ENCODE measurements around the gene CADM1. TPM values are rescaled to one million over a fixed set of nuclear protein-coding genes. Genes with fewer than 3 reads are reported as not detected.

Gene CADM1
- total and polyA plus RNA-seq, 7 donors: 0.69 to 25.2 (median 15.6) TPM

- Histone ChIP-seq H3K4me3 (no peak overlapping the region), H3K27ac (no peak overlapping the region), H3K4me1 (peaks cover 0 to 14% (median 6%) of the 10 kb centered on the region in 4 donors), H3K27me3 (no peaks in the 10 kb centered on the region), H3K9me3 (no peaks in the 10 kb centered on the region), H3K36me3 (no peaks in the 10 kb centered on the region)
- TF ChIP-seq EP300 (IDR thresholded peaks at IDR 0.05) (no peak), POLR2AphosphoS5 (IDR thresholded peaks at IDR 0.05) (no peak), POLR2A (IDR thresholded peaks at IDR 0.05) (no peak), CTCF (IDR thresholded peaks at IDR 0.05) (no peak)
- no peak for DNase-seq
- intact Hi-C loops (cut with DNase I): no loop called here
- WGBS, 2 donors: 72 to 75% methylated on average over 3 of the region's 3 CpGs
These were observed 64.8 kb downstream of the CADM1 start for GRCh38 chr11:115439385-115439784.

GRCh38 chr11:115437902-115438575 is 66.2 kb downstream of the CADM1 start:
- Histone ChIP-seq H3K27me3 (no peaks in the 10 kb centered on the region), H3K4me3 (no peak overlapping the region), H3K9me3 (no peaks in the 10 kb centered on the region), H3K36me3 (no peaks in the 10 kb centered on the region), H3K27ac (no peak overlapping the region), H3K4me1 (peaks cover 0 to 14% (median 6%) of the 10 kb centered on the region in 4 donors)
- 77 to 88% methylated on average over 7 of the region's 7 CpGs for WGBS, 2 donors
- TF ChIP-seq EP300 (IDR thresholded peaks at IDR 0.05): no peak
- no peak for TF ChIP-seq POLR2AphosphoS5 (IDR thresholded peaks at IDR 0.05)
- no peak for TF ChIP-seq CTCF (IDR thresholded peaks at IDR 0.05)
- no peak for TF ChIP-seq POLR2A (IDR thresholded peaks at IDR 0.05)
- intact Hi-C loops (cut with DNase I): no loop called here
- DNase-seq: no peak

GRCh38 chr11:115430345-115430744 is 73.9 kb downstream of the CADM1 start:
- no peak for TF ChIP-seq POLR2AphosphoS5 (IDR thresholded peaks at IDR 0.05)
- TF ChIP-seq EP300 (IDR thresholded peaks at IDR 0.05): no peak
- TF ChIP-seq CTCF (IDR thresholded peaks at IDR 0.05): no peak
- no peak for TF ChIP-seq POLR2A (IDR thresholded peaks at IDR 0.05)
- Histone ChIP-seq H3K27me3 (no peaks in the 10 kb centered on the region), H3K4me3 (no peak overlapping the region), H3K9me3 (no peaks in the 10 kb centered on the region), H3K36me3 (no peaks in the 10 kb centered on the region), H3K27ac (no peak overlapping the region), H3K4me1 (no peaks in the 10 kb centered on the region)
- intact Hi-C loops (cut with DNase I): no loop called here
- DNase-seq: no peak
- 92 to 97% methylated on average over 1 of the region's 1 CpG for WGBS, 2 donors

- Histone ChIP-seq H3K9me3 (no peaks in the 10 kb centered on the region), H3K4me1 (peaks cover 0 to 8% (median 4%) of the 10 kb centered on the region in 4 donors), H3K27ac (no peak overlapping the region), H3K36me3 (no peaks in the 10 kb centered on the region), H3K27me3 (no peaks in the 10 kb centered on the region), H3K4me3 (no peak overlapping the region)
- TF ChIP-seq CTCF (IDR thresholded peaks at IDR 0.05): no peak
- no peak for TF ChIP-seq POLR2AphosphoS5 (IDR thresholded peaks at IDR 0.05)
- no peak for TF ChIP-seq POLR2A (IDR thresholded peaks at IDR 0.05)
- TF ChIP-seq EP300 (IDR thresholded peaks at IDR 0.05): no peak
- intact Hi-C loops (cut with DNase I): no loop called here
- DNase-seq: no peak
These were observed 75.9 kb downstream of the CADM1 start for GRCh38 chr11:115428306-115428705.

- Histone ChIP-seq H3K9me3 (no peaks in the 10 kb centered on the region), H3K4me3 (no peak overlapping the region), H3K4me1 (peaks cover 0 to 13% (median 4%) of the 10 kb centered on the region in 4 donors), H3K27me3 (no peaks in the 10 kb centered on the region), H3K27ac (no peak overlapping the region), H3K36me3 (no peaks in the 10 kb centered on the region)
- 87 to 89% methylated on average over 7 of the region's 7 CpGs for WGBS, 2 donors
- TF ChIP-seq EP300 (IDR thresholded peaks at IDR 0.05): no peak
- no peak for TF ChIP-seq POLR2AphosphoS5 (IDR thresholded peaks at IDR 0.05)
- no peak for TF ChIP-seq CTCF (IDR thresholded peaks at IDR 0.05)
- no peak for TF ChIP-seq POLR2A (IDR thresholded peaks at IDR 0.05)
- intact Hi-C loops (cut with DNase I): no loop called here
- no peak for DNase-seq
These were observed 78.4 kb downstream of the CADM1 start for GRCh38 chr11:115425816-115426215.
